ENCODE data around the gene KAT5. TPM values are rescaled to one million over a fixed set of nuclear protein-coding genes. Genes with fewer than 3 reads are reported as not detected.
A peak's percentile ranks its signal among the peaks of the same experiment; 100 is the strongest.

KAT5 gene
- total and polyA plus RNA-seq, 10 of the 15 experiments (the other 5 are each of a cell fraction or from before 2014, with no cell fraction given): 3.4 to 66.1 (median 46.3) TPM

- Histone ChIP-seq H2AFZ (ENCODE audit: control insufficient read depth, low read depth, low read length) (no peak overlapping the region), H3K9ac (ENCODE audit: control insufficient read depth, insufficient read depth, low read length) (no peak overlapping the region), H3K4me1 (ENCODE audit: control insufficient read depth, insufficient read depth, low read length) (no peaks in the 10 kb centered on the region), H4K20me1 (ENCODE audit: control insufficient read depth, insufficient read depth) (no peaks in the 10 kb centered on the region), H3K79me2 (ENCODE audit: control insufficient read depth, insufficient read depth, low read length) (no peaks in the 10 kb centered on the region), H3K4me3 (no peak overlapping the region), H3K9me3 (replicated peaks; ENCODE audit: control insufficient read depth, insufficient read depth, low read length) (no peaks in the 10 kb centered on the region), H3K4me2 (ENCODE audit: control insufficient read depth, insufficient read depth) (no peak overlapping the region), H3K36me3 (ENCODE audit: control insufficient read depth in 2 of 2, insufficient read depth in 2 of 2, low read length in 1 of 2) (no peaks in the 10 kb centered on the region), H3K27ac (ENCODE audit: control insufficient read depth, insufficient read depth) (no peak overlapping the region), H3K27me3 (replicated peaks in 1 of 2; ENCODE audit: control insufficient read depth in 2 of 2, insufficient read depth in 2 of 2, low read length in 1 of 2) (no peaks in the 10 kb centered on the region)
- FAIRE-seq (no peak), DNase-seq (ENCODE audit: low read depth, low spot score) (no peak), ATAC-seq (no peak)
- in situ Hi-C loops (cut with MboI) (no loop called here), intact Hi-C loops (cut with micrococcal nuclease; ENCODE audit: unreplicated experiment) (no loop called here)
- SMC1A ChIA-PET (ENCODE audit: uncharacterized antibody, unreplicated experiment): no interaction called here
- POLR2A ChIA-PET: no interaction called here
- RAD21 ChIA-PET (ENCODE audit: unreplicated experiment): no interaction called here
- CTCF ChIA-PET: interaction anchor here (0.6 kb wide), 1 partner anchor 24 kb away, joined by 3 read pairs; no protein-coding TSS in a partner anchor
- TF ChIP-seq IRF4 (IDR thresholded peaks at IDR 0.05; ENCODE audit: low read depth, low read length): no peak
- no peak for TF ChIP-seq ATF3 (IDR thresholded peaks at IDR 0.05; ENCODE audit: borderline replicate concordance, extremely low read depth, low read depth, low read length)
- no peak for TF ChIP-seq EGR1 (IDR thresholded peaks at IDR 0.05; ENCODE audit: borderline replicate concordance in 1 of 2, low read depth in 2 of 2, low read length in 2 of 2)
- no peak for TF ChIP-seq CHD2 (IDR thresholded peaks at IDR 0.05; ENCODE audit: borderline replicate concordance, low read depth, low read length)
- WGBS (ENCODE audit: insufficient coverage, insufficient replicate concordance, low lambda C conversion rate, missing lambda C conversion rate): 52% methylated on average over 7 of the region's 7 CpGs
- BruUV-seq (replicated peaks): no TSS peak
These were observed 12.7 kb upstream of the KAT5 start for GRCh38 chr11:65699306-65699705.

- RAD21 ChIA-PET (ENCODE audit: unreplicated experiment): interaction anchor here (0.7 to 1.2 kb wide), 2 partner anchors 74 to 200 kb away, joined by 4 read pairs; no protein-coding TSS in a partner anchor
- TF ChIP-seq MTA3 (IDR thresholded peaks at IDR 0.05; ENCODE audit: borderline replicate concordance, low read length): no peak
- TF ChIP-seq PKNOX1 (IDR thresholded peaks at IDR 0.05): peak; percentile 30; the same call in 1 of the 2 replicates
- no peak for TF ChIP-seq CHD2 (IDR thresholded peaks at IDR 0.05; ENCODE audit: borderline replicate concordance, low read depth, low read length)
- no peak for TF ChIP-seq MXI1 (IDR thresholded peaks at IDR 0.05; ENCODE audit: low read depth, low read length)
- TF ChIP-seq POLR2AphosphoS5 (IDR thresholded peaks at IDR 0.05; ENCODE audit: low read length): no peak
- no peak for TF ChIP-seq SMC3 (IDR thresholded peaks at IDR 0.05; ENCODE audit: borderline replicate concordance, low read length)
- no peak for TF ChIP-seq RCOR1 (conservative IDR thresholded peaks at IDR 0.05; ENCODE audit: low read depth, low read length)
- TF ChIP-seq CEBPB (IDR thresholded peaks at IDR 0.05; ENCODE audit: borderline replicate concordance in 1 of 2, low read depth in 2 of 2, low read length in 2 of 2): no peak
- no peak for TF ChIP-seq EZH2 (IDR thresholded peaks at IDR 0.05; ENCODE audit: borderline replicate concordance, control insufficient read depth, low read depth, low read length)
- FAIRE-seq (peak; percentile 7), DNase-seq (ENCODE audit: low read depth, low spot score) (no peak), ATAC-seq (peak; percentile 89)
- POLR2A ChIA-PET: interaction anchor here (0.5 kb wide), 1 partner anchor 183 kb away, joined by 3 read pairs; no protein-coding TSS in a partner anchor
- H3K4me2 ChIP-seq (ENCODE audit: control insufficient read depth, insufficient read depth): no peak overlapping the region
- no peak overlapping the region for H3K27ac ChIP-seq (ENCODE audit: control insufficient read depth, insufficient read depth)
- intact Hi-C loops (cut with micrococcal nuclease; ENCODE audit: unreplicated experiment) (no loop called here), in situ Hi-C loops (cut with MboI) (no loop called here)
- H3K27me3 ChIP-seq (replicated peaks in 1 of 2; ENCODE audit: control insufficient read depth in 2 of 2, insufficient read depth in 2 of 2, low read length in 1 of 2): no peaks in the 10 kb centered on the region
- H3K9ac ChIP-seq (ENCODE audit: control insufficient read depth, insufficient read depth, low read length): no peak overlapping the region
- no peaks in the 10 kb centered on the region for H3K36me3 ChIP-seq (ENCODE audit: control insufficient read depth in 2 of 2, insufficient read depth in 2 of 2, low read length in 1 of 2)
- 0% methylated on average over 3 of the region's 3 CpGs for WGBS (ENCODE audit: insufficient coverage, insufficient replicate concordance, low lambda C conversion rate, missing lambda C conversion rate)
- no peaks in the 10 kb centered on the region for H3K79me2 ChIP-seq (ENCODE audit: control insufficient read depth, insufficient read depth, low read length)
- CTCF ChIA-PET: interaction anchor here (0.7 to 0.8 kb wide), 3 partner anchors 53 to 90 kb away, joined by 3 to 5 read pairs (median 4); no protein-coding TSS in a partner anchor
- H3K4me3 ChIP-seq: no peak overlapping the region
- no peaks in the 10 kb centered on the region for H4K20me1 ChIP-seq (ENCODE audit: control insufficient read depth, insufficient read depth)
- SMC1A ChIA-PET (ENCODE audit: uncharacterized antibody, unreplicated experiment): interaction anchor here (0.6 kb wide), 1 partner anchor 1317 kb away, joined by 3 read pairs; no protein-coding TSS in a partner anchor
- no peak overlapping the region for H2AFZ ChIP-seq (ENCODE audit: control insufficient read depth, low read depth, low read length)
- no peaks in the 10 kb centered on the region for H3K9me3 ChIP-seq (replicated peaks; ENCODE audit: control insufficient read depth, insufficient read depth, low read length)
- BruUV-seq (replicated peaks): no TSS peak
- no peaks in the 10 kb centered on the region for H3K4me1 ChIP-seq (ENCODE audit: control insufficient read depth, insufficient read depth, low read length)
These were observed 11.7 kb upstream of the KAT5 start for GRCh38 chr11:65700399-65700798.

Measured in GM12878 (cell line).